ENCODE results near the gene TNFRSF6B. TPM values are rescaled to one million over a fixed set of nuclear protein-coding genes. Genes with fewer than 3 reads are reported as not detected.

TNFRSF6B gene
- total RNA-seq, 2 donors from 2014 or later, result not detected

Other genes with a start within 250 kb of the TNFRSF6B start
- not detected for gene KCNQ2, start 224.0 kb upstream of the TNFRSF6B start, total RNA-seq
- under 1 TPM; 0.47 to 0.99 TPM for gene EEF1A2, start 197.6 kb upstream of the TNFRSF6B start, total RNA-seq
- 100 to 1,000 TPM; 149 to 271 TPM for gene PPDPF, start 175.9 kb upstream of the TNFRSF6B start, total RNA-seq
- under 1 TPM; 0.50 to 0.80 TPM for gene PTK6, start 159.3 kb upstream of the TNFRSF6B start, total RNA-seq
- gene SRMS, start 148.9 kb upstream of the TNFRSF6B start, total RNA-seq, result not detected
- under 1 TPM; 0.44 to 0.99 TPM for gene FNDC11, start 142.5 kb upstream of the TNFRSF6B start, total RNA-seq
- gene HELZ2, start 122.4 kb upstream of the TNFRSF6B start, total RNA-seq, result 10 to 100 TPM; 48.0 to 54.8 TPM
- 10 to 100 TPM; 17.3 to 21.0 TPM for gene GMEB2, start 69.6 kb upstream of the TNFRSF6B start, total RNA-seq
- 10 to 100 TPM; 51.0 to 67.4 TPM for gene STMN3, start 43.2 kb upstream of the TNFRSF6B start, total RNA-seq
- 10 to 100 TPM; 30.7 to 35.0 TPM for gene RTEL1, start 38.3 kb upstream of the TNFRSF6B start, total RNA-seq
- 10 to 100 TPM; 44.0 to 53.2 TPM for gene ARFRP1, start 11.3 kb downstream of the TNFRSF6B start, total RNA-seq
- 10 to 100 TPM; 35.0 to 39.8 TPM for gene ZGPAT, start 11.4 kb downstream of the TNFRSF6B start, total RNA-seq
- gene LIME1, start 40.0 kb downstream of the TNFRSF6B start, total RNA-seq, result 100 to 1,000 TPM; 156 to 179 TPM
- gene SLC2A4RG, start 43.1 kb downstream of the TNFRSF6B start, total RNA-seq, result 100 to 1,000 TPM in 1 of 2 donors, 10 to 100 TPM in 1; 98.1 to 103 TPM
- gene ZBTB46, start 134.6 kb downstream of the TNFRSF6B start, total RNA-seq, result under 1 TPM; 0.21 to 0.72 TPM
- gene ABHD16B, start 164.8 kb downstream of the TNFRSF6B start, total RNA-seq, result not detected
- gene TPD52L2, start 168.6 kb downstream of the TNFRSF6B start, total RNA-seq, result 10 to 100 TPM; 26.9 to 29.9 TPM
- 10 to 100 TPM; 35.7 to 39.0 TPM for gene DNAJC5, start 198.5 kb downstream of the TNFRSF6B start, total RNA-seq

All from T-helper 17 cell (primary cell).